Thoracic aorta (tissue), 2 donors: ENCODE measurements around the gene AOC3. TPM values are rescaled to one million over a fixed set of nuclear protein-coding genes. Genes with fewer than 3 reads are reported as not detected.
"Not testable (repeated sequence)": the region's sequence is repeated elsewhere in the genome, so short reads cannot be mapped to it uniquely, and the experiment has no call there.

Experiments
- ATAC-seq: fragments of 150-250 bp; one replicate; pipeline ENCODE4 v1.8.0; 2017; ENCODE audit warnings: low read depth; ENCODE audit not compliant: insufficient number of reproducible peaks, low FRiP score
- DNase-seq: peaks from one replicate; pipeline ENCODE4 v3.0.0-alpha.2; 2020; ENCODE audit warnings: low spot score
- H3K27ac ChIP-seq, 2 donors: fragments of 200-600 bp; sonication (generic); 1 replicate in 1 of 2; 2 replicates in 1 of 2; pipeline ENCODE4 v1.5.1; 2016; ENCODE audit warnings: mild to moderate bottlenecking in 2 of 2, moderate library complexity in 2 of 2
- H3K27me3 ChIP-seq: fragments of 200-600 bp; sonication (generic); replicated peaks from 2 replicates; pipeline ENCODE4 v1.6.0; 2016; ENCODE audit warnings: mild to moderate bottlenecking; ENCODE audit not compliant: insufficient read depth
- H3K36me3 ChIP-seq: fragments of 200-600 bp; sonication (generic); one replicate; pipeline ENCODE4 v1.5.1; 2016
- H3K4me1 ChIP-seq, 2 donors: fragments of 200-600 bp; sonication (generic); 1 replicate in 1 of 2; 2 replicates in 1 of 2; pipeline versions ENCODE4 v1.5.1 to v1.6.0; 2016; ENCODE audit warnings: low read depth in 2 of 2, mild to moderate bottlenecking in 1 of 2; ENCODE audit not compliant: control insufficient read depth in 1 of 2
- H3K4me3 ChIP-seq: fragments of 200-600 bp; sonication (generic); 2 replicates; pipeline ENCODE4 v1.5.1; 2016; ENCODE audit warnings: mild to moderate bottlenecking
- H3K9me3 ChIP-seq: fragments of 200-600 bp; sonication (generic); 2 replicates; pipeline ENCODE4 v1.5.1; 2016
- CTCF ChIP-seq: fragments of 200-600 bp; sonication (generic); IDR thresholded peaks from one replicate; pipeline ENCODE4 v1.5.1; 2019; ENCODE audit warnings: antibody characterized with exemption
- total RNA-seq, 2 donors: library from RNA; depleted of rRNA; stranded (reverse); fragments of >200 nt; gene quantifications; one replicate each; pipeline versions ENCODE4 v1.1.0 to v1.2.3, GENCODE V29; 2016

Gene AOC3
- total RNA-seq, 2 donors from 2014 or later: 117 to 146 TPM

DNA sequence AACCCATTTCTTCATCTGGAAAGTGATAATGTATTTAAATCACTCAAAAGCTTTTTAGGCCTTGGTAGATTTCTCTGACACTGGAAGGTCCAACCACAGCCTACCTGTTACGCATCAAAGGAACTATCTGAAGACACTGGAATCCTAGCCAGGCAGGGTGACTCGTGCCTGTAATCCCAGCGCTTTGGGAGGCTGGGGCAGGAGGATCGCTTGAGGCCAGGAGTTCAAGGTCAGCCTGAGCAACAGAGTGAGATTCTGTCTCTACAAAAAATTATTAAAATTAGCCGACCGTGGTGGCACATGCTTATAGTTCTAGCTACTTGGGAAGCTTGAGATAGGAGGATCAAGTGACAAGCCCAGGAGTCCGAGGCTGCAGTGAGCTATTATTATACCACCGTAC, 31.2 kb downstream of the AOC3 start:
- Histone ChIP-seq H3K4me1 (no peaks in the 10 kb centered on the region), H3K9me3 (no peaks in the 10 kb centered on the region), H3K4me3 (no peak overlapping the region), H3K36me3 (no peaks in the 10 kb centered on the region), H3K27ac (no peak overlapping the region), H3K27me3 (no peaks in the 10 kb centered on the region)
- no peak for TF ChIP-seq CTCF
- DNase-seq (no peak), ATAC-seq (no peak)

DNA sequence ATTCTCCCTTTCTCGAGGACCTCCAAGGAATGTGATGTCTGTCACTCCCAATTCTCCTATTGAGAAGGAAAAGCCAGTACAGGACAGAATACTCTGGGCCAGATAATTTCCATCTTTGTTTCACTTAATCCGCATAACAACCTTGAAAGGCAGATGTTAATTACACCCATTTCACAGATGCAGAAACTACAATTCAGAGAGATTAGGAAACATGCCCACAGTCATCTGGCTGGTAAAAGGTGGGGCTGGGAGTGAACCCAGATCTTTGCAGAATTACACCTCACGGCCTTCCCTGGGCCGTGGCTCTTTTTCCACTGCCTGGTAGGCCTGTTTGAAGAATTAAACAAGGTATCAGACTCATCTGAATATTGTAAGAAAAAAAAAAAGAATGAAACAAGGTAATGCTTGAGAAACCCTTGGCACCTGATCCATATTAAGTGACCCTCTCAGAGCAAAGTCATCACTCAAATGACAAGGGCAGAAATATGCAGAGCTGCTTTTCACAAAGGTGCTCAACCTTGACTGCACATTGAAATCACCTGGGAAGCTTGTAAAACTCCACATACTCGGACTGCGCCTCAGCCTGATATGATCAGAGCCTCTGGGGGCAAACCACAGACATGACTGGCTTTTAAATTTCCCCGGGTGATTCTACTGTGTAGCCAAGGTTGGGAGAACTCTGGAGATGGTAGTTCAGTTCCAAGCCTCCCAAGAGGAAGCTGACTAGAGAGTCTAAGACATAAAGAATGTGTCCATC, 33.0 kb downstream of the AOC3 start:
- no peaks in the 10 kb centered on the region for H3K9me3 ChIP-seq
- no peak for ATAC-seq
- no peak overlapping the region for H3K27ac ChIP-seq

GRCh38 chr17:42885806-42886205, 34.8 kb downstream of the AOC3 start:
- H3K4me3 ChIP-seq, DNase-seq, H3K27ac ChIP-seq, ATAC-seq, H3K9me3 ChIP-seq, H3K27me3 ChIP-seq, H3K4me1 ChIP-seq, H3K36me3 ChIP-seq: not testable (repeated sequence)

More for the DNA sequence above, 33.0 kb downstream of the AOC3 start:
- Histone ChIP-seq H3K27me3 (no peaks in the 10 kb centered on the region), H3K4me1 (no peaks in the 10 kb centered on the region), H3K36me3 (no peaks in the 10 kb centered on the region), H3K4me3 (no peak overlapping the region)
- TF ChIP-seq CTCF: no peak
- DNase-seq: no peak

GRCh38 chr17:42886283-42887176, 35.5 kb downstream of the AOC3 start:
- Histone ChIP-seq H3K4me3 (no peak overlapping the region), H3K9me3 (no peaks in the 10 kb centered on the region), H3K27me3 (no peaks in the 10 kb centered on the region), H3K36me3 (no peaks in the 10 kb centered on the region), H3K27ac (no peak overlapping the region), H3K4me1 (peaks cover 4 to 8% of the 10 kb centered on the region in 2 donors)
- DNase-seq: no peak
- no peak for TF ChIP-seq CTCF
- no peak for ATAC-seq

DNA sequence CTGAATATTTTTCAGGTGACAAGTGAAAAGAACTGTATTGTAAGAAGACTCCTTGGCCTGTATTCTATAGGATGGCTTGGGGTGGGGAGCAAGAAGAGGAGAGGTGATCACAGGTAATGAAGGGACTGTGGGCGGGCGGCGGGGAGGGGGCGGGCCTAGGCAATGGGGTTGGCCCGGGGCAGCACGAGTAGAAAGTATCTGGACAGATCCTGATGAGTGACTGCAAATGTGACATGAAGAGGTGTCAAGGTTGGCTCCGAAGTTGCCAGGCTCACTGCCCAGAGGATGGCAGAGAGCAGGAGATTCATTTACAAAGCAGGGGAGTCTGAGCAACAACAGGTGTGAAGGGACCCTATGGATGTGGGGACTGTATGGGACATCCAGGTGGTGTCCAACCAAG, 38.8 kb downstream of the AOC3 start:
- DNase-seq (no peak), ATAC-seq (no peak)
- Histone ChIP-seq H3K27me3 (no peaks in the 10 kb centered on the region), H3K9me3 (no peaks in the 10 kb centered on the region), H3K4me1 (peaks cover 33 to 41% of the 10 kb centered on the region in 2 donors), H3K4me3 (no peak overlapping the region), H3K27ac (no peak overlapping the region), H3K36me3 (no peaks in the 10 kb centered on the region)
- no peak for TF ChIP-seq CTCF
